Fibroblast of villous mesenchyme (primary cell): ENCODE measurements around the gene KY. TPM values are rescaled to one million over a fixed set of nuclear protein-coding genes. Genes with fewer than 3 reads are reported as not detected.

Experiments
- DNase-seq: peaks from one replicate; pipeline ENCODE4 v3.0.0-alpha.2; 2010; ENCODE audit warnings: low read depth
- H3K4me3 ChIP-seq: 2 replicates; pipeline ENCODE4 v1.5.1; 2011; ENCODE audit warnings: low read depth, mild to moderate bottlenecking, low read length
- CTCF ChIP-seq: IDR thresholded peaks from 2 replicates; pipeline ENCODE4 v1.5.1; 2012; ENCODE audit warnings: low read depth, mild to moderate bottlenecking, low read length; ENCODE audit not compliant: insufficient read depth
- total RNA-seq: library from RNA; depleted of rRNA; stranded (reverse); fragments of >200 nt; gene quantifications from 2 replicates; pipeline ENCODE4 v1.2.3, GENCODE V29; 2012

Gene KY
- total RNA-seq, 1 donor: not detected

DNA sequence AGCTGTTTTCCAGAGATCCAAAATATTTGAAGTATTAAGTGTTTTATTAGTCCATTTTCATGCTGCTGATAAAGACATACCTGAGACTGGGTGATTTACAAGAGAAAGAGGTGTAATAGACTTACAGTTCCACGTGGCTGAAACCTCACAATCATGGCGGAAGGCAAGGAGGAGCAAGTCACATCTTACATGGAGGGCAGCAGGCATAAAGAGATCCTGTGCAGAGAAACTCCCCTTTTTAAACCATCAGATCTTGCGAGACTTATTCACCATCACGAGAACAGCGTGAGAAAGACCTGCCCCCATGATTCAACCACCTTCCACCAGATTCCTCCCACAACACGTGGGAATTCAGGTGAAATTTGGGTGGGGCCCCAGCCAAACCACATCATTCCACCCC is 82.0 kb downstream of the KY start:
- DNase-seq: no peak
- no peak overlapping the region for H3K4me3 ChIP-seq
- no peak for TF ChIP-seq CTCF

GRCh38 chr3:134567605-134568004 is 83.2 kb downstream of the KY start:
- TF ChIP-seq CTCF: no peak
- H3K4me3 ChIP-seq: no peak overlapping the region
- no peak for DNase-seq

- no peak overlapping the region for H3K4me3 ChIP-seq
- DNase-seq: peak; percentile 63
- TF ChIP-seq CTCF: no peak
Observed at GRCh38 chr3:134564991-134565390, 85.8 kb downstream of the KY start.

DNA sequence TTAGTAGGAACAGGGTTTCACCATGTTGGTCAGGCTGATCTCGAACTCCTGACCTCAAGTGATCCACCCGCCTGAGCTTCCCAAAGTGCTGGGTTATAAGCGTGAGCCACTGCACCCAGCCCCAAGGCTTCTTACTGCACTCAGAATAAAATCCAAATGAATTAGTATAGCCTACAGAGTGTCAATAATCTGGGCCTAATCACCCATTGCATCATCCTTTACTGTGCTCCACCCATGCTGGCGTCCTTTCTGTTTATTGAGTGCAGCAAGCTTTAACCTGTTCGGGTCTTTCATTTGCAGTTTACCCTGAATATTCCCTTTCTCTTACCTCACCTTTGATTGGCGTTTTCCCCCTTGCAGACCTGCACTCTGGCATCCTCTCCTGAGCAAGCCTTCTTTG is 87.2 kb downstream of the KY start:
- DNase-seq: no peak
- no peak overlapping the region for H3K4me3 ChIP-seq
- no peak for TF ChIP-seq CTCF

DNA sequence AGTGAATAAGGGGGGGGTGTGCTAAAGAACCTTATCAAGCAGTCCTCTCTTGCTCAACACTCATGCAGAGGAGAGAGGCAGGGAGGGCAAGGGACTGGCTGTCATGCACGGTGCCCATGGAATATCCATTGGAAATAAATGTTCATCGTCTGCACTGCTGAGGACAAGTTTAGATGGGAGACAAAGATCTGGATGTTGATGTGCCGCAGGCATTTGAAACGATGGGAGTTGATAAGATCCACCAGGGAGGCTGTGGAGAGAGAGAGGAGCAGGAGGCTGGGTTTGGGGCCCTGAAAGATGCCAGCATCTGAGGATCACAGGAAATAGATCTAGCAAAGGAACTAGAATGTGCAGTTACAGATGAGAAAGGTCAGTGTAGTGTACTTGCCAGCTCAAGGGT is 88.8 kb downstream of the KY start:
- no peak for DNase-seq
- H3K4me3 ChIP-seq: no peak overlapping the region
- no peak for TF ChIP-seq CTCF

DNA sequence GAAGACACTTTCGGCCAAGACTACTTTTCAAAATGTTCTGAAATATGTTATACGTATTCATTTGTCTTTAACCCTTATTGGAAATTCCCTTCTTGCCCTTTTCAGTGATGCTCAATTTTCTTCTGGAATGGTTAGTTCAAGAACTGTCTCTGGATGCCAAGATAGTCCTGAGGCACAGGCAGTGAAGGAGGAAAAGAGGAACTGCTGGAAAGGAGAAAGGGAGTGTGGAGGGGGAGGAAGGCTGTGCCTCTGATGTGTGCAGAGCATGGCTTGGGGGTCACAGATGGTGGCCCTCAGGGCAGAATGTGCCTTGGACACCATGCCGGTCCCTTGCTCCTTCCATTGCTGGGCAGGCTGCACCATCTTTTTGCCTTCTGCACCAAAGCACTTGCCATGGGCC is 91.2 kb downstream of the KY start:
- no peak for DNase-seq
- no peak overlapping the region for H3K4me3 ChIP-seq
- no peak for TF ChIP-seq CTCF

Other genes with a start within 250 kb of the KY start
- 57.0 and 95.9 TPM in 2 replicates for gene ANAPC13, start 165.0 kb downstream of the KY start, total RNA-seq
- 13.8 and 21.9 TPM in 2 replicates for gene CEP63, start 165.0 kb downstream of the KY start, total RNA-seq
- 0.32 and 1.3 TPM in 2 replicates for gene EPHB1, start 144.2 kb upstream of the KY start, total RNA-seq